ENCODE measurements around the gene UGT1A5. TPM values are rescaled to one million over a fixed set of nuclear protein-coding genes. Genes with fewer than 3 reads are reported as not detected.

UGT1A5 gene
- total RNA-seq, 1 experiment from 2014 or later: not detected

GRCh38 chr2:233821196-233821595 is 108.5 kb downstream of the UGT1A5 start:
- TF ChIP-seq CTCF (conservative IDR thresholded peaks at IDR 0.05; ENCODE audit: low read depth, low read length): no peak
- no peaks in the 10 kb centered on the region for H3K9me3 ChIP-seq (ENCODE audit: low read depth, low read length, poor library complexity, severe bottlenecking)
- no peak overlapping the region for H3K4me3 ChIP-seq (ENCODE audit: low read depth, low read length, poor library complexity, severe bottlenecking)
- H3K36me3 ChIP-seq (ENCODE audit: insufficient read depth, low read length, poor library complexity, severe bottlenecking): no peaks in the 10 kb centered on the region
- H3K27me3 ChIP-seq (replicated peaks; ENCODE audit: insufficient read depth, low read depth, low read length, poor library complexity): no peaks in the 10 kb centered on the region
- no peaks in the 10 kb centered on the region for H3K4me1 ChIP-seq (ENCODE audit: insufficient read depth, low read length, poor library complexity, severe bottlenecking)
- ChIA-PET POLR2A (ENCODE audit: low non-redundant PET) (no interaction called here), CTCF (no interaction called here)
- no peak for DNase-seq (ENCODE audit: low spot score)
- BruUV-seq (replicated peaks): no TSS peak
- H3K27ac ChIP-seq (ENCODE audit: low read depth, low read length, poor library complexity, severe bottlenecking): no peak overlapping the region
- intact Hi-C loops (cut with micrococcal nuclease; ENCODE audit: unreplicated experiment): no loop called here

GRCh38 chr2:233821709-233822100 is 109.0 kb downstream of the UGT1A5 start:
- POLR2A ChIA-PET (ENCODE audit: low non-redundant PET): no interaction called here
- no TSS peak for BruUV-seq (replicated peaks)
- no peaks in the 10 kb centered on the region for H3K9me3 ChIP-seq (ENCODE audit: low read depth, low read length, poor library complexity, severe bottlenecking)
- no peak for TF ChIP-seq CTCF (conservative IDR thresholded peaks at IDR 0.05; ENCODE audit: low read depth, low read length)
- TF ChIP-seq EZH2 (IDR thresholded peaks at IDR 0.05; ENCODE audit: borderline replicate concordance, low read depth, low read length, poor library complexity, severe bottlenecking): no peak
- no peaks in the 10 kb centered on the region for H3K27me3 ChIP-seq (replicated peaks; ENCODE audit: insufficient read depth, low read depth, low read length, poor library complexity)
- no peak for DNase-seq (ENCODE audit: low spot score)
- CTCF ChIA-PET: interaction anchor here (0.6 kb wide), 1 partner anchor 11 kb away, joined by 14 read pairs; no protein-coding TSS in a partner anchor
- H3K4me1 ChIP-seq (ENCODE audit: insufficient read depth, low read length, poor library complexity, severe bottlenecking): no peaks in the 10 kb centered on the region
- intact Hi-C loops (cut with micrococcal nuclease; ENCODE audit: unreplicated experiment): no loop called here
- no peaks in the 10 kb centered on the region for H3K36me3 ChIP-seq (ENCODE audit: insufficient read depth, low read length, poor library complexity, severe bottlenecking)
- H3K27ac ChIP-seq (ENCODE audit: low read depth, low read length, poor library complexity, severe bottlenecking): no peak overlapping the region
- H3K4me3 ChIP-seq (ENCODE audit: low read depth, low read length, poor library complexity, severe bottlenecking): no peak overlapping the region

GRCh38 chr2:233822101-233822771 is 109.5 kb downstream of the UGT1A5 start:
- POLR2A ChIA-PET (ENCODE audit: low non-redundant PET): no interaction called here
- BruUV-seq (replicated peaks): no TSS peak
- CTCF ChIA-PET: interaction anchor here (0.6 kb wide), 1 partner anchor 10 kb away, joined by 14 read pairs; no protein-coding TSS in a partner anchor
- H3K4me1 ChIP-seq (ENCODE audit: insufficient read depth, low read length, poor library complexity, severe bottlenecking): no peaks in the 10 kb centered on the region
- no peak overlapping the region for H3K27ac ChIP-seq (ENCODE audit: low read depth, low read length, poor library complexity, severe bottlenecking)
- H3K9me3 ChIP-seq (ENCODE audit: low read depth, low read length, poor library complexity, severe bottlenecking): no peaks in the 10 kb centered on the region
- intact Hi-C loops (cut with micrococcal nuclease; ENCODE audit: unreplicated experiment): no loop called here
- H3K27me3 ChIP-seq (replicated peaks; ENCODE audit: insufficient read depth, low read depth, low read length, poor library complexity): no peaks in the 10 kb centered on the region
- TF ChIP-seq CTCF (conservative IDR thresholded peaks at IDR 0.05; ENCODE audit: low read depth, low read length) (no peak), EZH2 (IDR thresholded peaks at IDR 0.05; ENCODE audit: borderline replicate concordance, low read depth, low read length, poor library complexity, severe bottlenecking) (no peak)
- no peak overlapping the region for H3K4me3 ChIP-seq (ENCODE audit: low read depth, low read length, poor library complexity, severe bottlenecking)
- H3K36me3 ChIP-seq (ENCODE audit: insufficient read depth, low read length, poor library complexity, severe bottlenecking): no peaks in the 10 kb centered on the region
- no peak for DNase-seq (ENCODE audit: low spot score)

Other genes with a start within 250 kb of the UGT1A5 start
- gene USP40, start 146.1 kb upstream of the UGT1A5 start, total RNA-seq (2021): 29.6 and 35.6 TPM in 2 replicates
- not detected in 2 replicates for gene UGT1A8, start 95.3 kb upstream of the UGT1A5 start, total RNA-seq (2021)
- not detected in 2 replicates for gene UGT1A10, start 76.5 kb upstream of the UGT1A5 start, total RNA-seq (2021)
- not detected in 2 replicates for gene UGT1A9, start 41.0 kb upstream of the UGT1A5 start, total RNA-seq (2021)
- gene UGT1A7, start 31.0 kb upstream of the UGT1A5 start, total RNA-seq (2021): not detected in 2 replicates
- gene UGT1A6, start 20.0 kb upstream of the UGT1A5 start, total RNA-seq (2021): not detected in 2 replicates
- gene UGT1A4, start 5.8 kb downstream of the UGT1A5 start, total RNA-seq (2021): 0.11 TPM in 1 of 2 replicates, not detected in the other
- not detected in 2 replicates for gene UGT1A3, start 16.1 kb downstream of the UGT1A5 start, total RNA-seq (2021)
- gene UGT1A1, start 47.4 kb downstream of the UGT1A5 start, total RNA-seq (2021): not detected in 2 replicates
- gene MROH2A, start 65.4 kb downstream of the UGT1A5 start, total RNA-seq (2021): 0.92 and 1.3 TPM in 2 replicates
- gene HJURP, start 141.6 kb downstream of the UGT1A5 start, total RNA-seq (2021): 103 and 107 TPM in 2 replicates
- gene TRPM8, start 204.5 kb downstream of the UGT1A5 start, total RNA-seq (2021): 3.6 and 8.9 TPM in 2 replicates

Data from A673 (cell line).